ENCODE results near the gene DCLK2. TPM values are rescaled to one million over a fixed set of nuclear protein-coding genes. Genes with fewer than 3 reads are reported as not detected.

DCLK2 gene
- total and polyA plus RNA-seq, 2 of the 4 experiments (the other 2 are of a cell fraction), result 11.3 to 15.5 TPM

DNA sequence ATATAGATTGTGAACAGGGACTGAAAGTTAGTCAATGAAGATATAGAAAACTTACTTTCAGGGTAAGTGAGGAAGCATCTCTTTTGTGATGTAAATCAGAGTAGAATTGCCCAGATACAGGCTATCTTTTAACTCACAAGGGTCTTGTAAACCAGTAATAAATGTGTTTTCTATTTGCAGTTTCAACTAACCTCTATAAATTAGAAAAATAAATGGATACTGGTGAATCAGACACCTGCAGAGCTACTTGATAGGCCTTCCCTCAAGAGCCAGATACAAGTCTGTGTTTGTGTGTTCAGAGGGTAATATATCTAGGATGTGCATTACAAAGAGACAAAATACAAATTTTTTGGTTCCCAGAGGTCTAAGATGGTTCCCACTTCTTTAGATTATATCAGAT is 82.9 kb downstream of the DCLK2 start:
- no peak overlapping the region for H3K9ac ChIP-seq (ENCODE audit: low read depth, low read length)
- peaks cover 3% of the 10 kb centered on the region; the same call in 1 of the 2 replicates for H3K9me1 ChIP-seq (ENCODE audit: insufficient read depth, low read length)
- no peak for TF ChIP-seq POLR2A (IDR thresholded peaks at IDR 0.05; ENCODE audit: low read depth, low read length)
- TF ChIP-seq BHLHE40 (IDR thresholded peaks at IDR 0.05; ENCODE audit: low read depth, low read length), result no peak
- TF ChIP-seq MXI1 (IDR thresholded peaks at IDR 0.05; ENCODE audit: borderline replicate concordance, low read depth, low read length), result no peak
- TF ChIP-seq, protein P1, sequence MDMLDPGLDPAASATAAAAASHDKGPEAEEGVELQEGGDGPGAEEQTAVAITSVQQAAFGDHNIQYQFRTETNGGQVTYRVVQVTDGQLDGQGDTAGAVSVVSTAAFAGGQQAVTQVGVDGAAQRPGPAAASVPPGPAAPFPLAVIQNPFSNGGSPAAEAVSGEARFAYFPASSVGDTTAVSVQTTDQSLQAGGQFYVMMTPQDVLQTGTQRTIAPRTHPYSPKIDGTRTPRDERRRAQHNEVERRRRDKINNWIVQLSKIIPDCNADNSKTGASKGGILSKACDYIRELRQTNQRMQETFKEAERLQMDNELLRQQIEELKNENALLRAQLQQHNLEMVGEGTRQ (IDR thresholded peaks at IDR 0.05; ENCODE audit: low read depth, low read length), result no peak
- TF ChIP-seq, protein P2, sequence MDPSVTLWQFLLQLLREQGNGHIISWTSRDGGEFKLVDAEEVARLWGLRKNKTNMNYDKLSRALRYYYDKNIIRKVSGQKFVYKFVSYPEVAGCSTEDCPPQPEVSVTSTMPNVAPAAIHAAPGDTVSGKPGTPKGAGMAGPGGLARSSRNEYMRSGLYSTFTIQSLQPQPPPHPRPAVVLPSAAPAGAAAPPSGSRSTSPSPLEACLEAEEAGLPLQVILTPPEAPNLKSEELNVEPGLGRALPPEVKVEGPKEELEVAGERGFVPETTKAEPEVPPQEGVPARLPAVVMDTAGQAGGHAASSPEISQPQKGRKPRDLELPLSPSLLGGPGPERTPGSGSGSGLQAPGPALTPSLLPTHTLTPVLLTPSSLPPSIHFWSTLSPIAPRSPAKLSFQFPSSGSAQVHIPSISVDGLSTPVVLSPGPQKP (IDR thresholded peaks at IDR 0.05; ENCODE audit: borderline replicate concordance, low read depth, low read length), result no peak
- TF ChIP-seq MAFK (IDR thresholded peaks at IDR 0.05; ENCODE audit: low read depth, low read length), result no peak
- no peak for TF ChIP-seq RAD21 (IDR thresholded peaks at IDR 0.05; ENCODE audit: low read length)
- TF ChIP-seq RFX5 (IDR thresholded peaks at IDR 0.05; ENCODE audit: low read depth, low read length), result no peak
- TF ChIP-seq, protein P3, sequence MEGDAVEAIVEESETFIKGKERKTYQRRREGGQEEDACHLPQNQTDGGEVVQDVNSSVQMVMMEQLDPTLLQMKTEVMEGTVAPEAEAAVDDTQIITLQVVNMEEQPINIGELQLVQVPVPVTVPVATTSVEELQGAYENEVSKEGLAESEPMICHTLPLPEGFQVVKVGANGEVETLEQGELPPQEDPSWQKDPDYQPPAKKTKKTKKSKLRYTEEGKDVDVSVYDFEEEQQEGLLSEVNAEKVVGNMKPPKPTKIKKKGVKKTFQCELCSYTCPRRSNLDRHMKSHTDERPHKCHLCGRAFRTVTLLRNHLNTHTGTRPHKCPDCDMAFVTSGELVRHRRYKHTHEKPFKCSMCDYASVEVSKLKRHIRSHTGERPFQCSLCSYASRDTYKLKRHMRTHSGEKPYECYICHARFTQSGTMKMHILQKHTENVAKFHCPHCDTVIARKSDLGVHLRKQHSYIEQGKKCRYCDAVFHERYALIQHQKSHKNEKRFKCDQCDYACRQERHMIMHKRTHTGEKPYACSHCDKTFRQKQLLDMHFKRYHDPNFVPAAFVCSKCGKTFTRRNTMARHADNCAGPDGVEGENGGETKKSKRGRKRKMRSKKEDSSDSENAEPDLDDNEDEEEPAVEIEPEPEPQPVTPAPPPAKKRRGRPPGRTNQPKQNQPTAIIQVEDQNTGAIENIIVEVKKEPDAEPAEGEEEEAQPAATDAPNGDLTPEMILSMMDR (conservative IDR thresholded peaks at IDR 0.05; ENCODE audit: low read depth, low read length), result no peak
- TF ChIP-seq MAZ (IDR thresholded peaks at IDR 0.05; ENCODE audit: borderline replicate concordance, low read depth, low read length), result no peak
- TF ChIP-seq RCOR1 (IDR thresholded peaks at IDR 0.05; ENCODE audit: insufficient replicate concordance, low read length), result no peak
- no peak for TF ChIP-seq CEBPB (IDR thresholded peaks at IDR 0.05; ENCODE audit: low read depth, low read length)
- intact Hi-C loops (cut with micrococcal nuclease), result no loop called here
- dilution Hi-C loops (cut with HindIII; ENCODE audit: low sequenced_read_pairs, unreplicated experiment), result no loop called here
- no peak overlapping the region for H4K8ac ChIP-seq (ENCODE audit: low read depth in 2 of 2, low read length in 2 of 2)
- BruUV-seq (replicated peaks), result no TSS peak
- H3K56ac ChIP-seq (ENCODE audit: extremely low read depth, insufficient read depth, low read length), result no peak overlapping the region
- ChIA-PET POLR2A (ENCODE audit: unreplicated experiment) (no interaction called here), CTCF (no interaction called here)
- no peak overlapping the region for H4K5ac ChIP-seq (ENCODE audit: low read depth, low read length)
- no peak overlapping the region for H3K4ac ChIP-seq (ENCODE audit: low read depth, low read length)
- H3K36me3 ChIP-seq (ENCODE audit: control insufficient read depth, insufficient read depth, low read length), result no peaks in the 10 kb centered on the region
- no peak overlapping the region for H3K14ac ChIP-seq (replicated peaks; ENCODE audit: low read depth, low read length)
- H3K79me1 ChIP-seq (ENCODE audit: low read depth in 1 of 2, low read length in 2 of 2), result peaks cover 49 to 61% of the 10 kb centered on the region in 2 experiments
- no peak overlapping the region for H4K91ac ChIP-seq (ENCODE audit: insufficient read depth, low read depth, low read length)
- no peak overlapping the region for H2BK5ac ChIP-seq (ENCODE audit: low read depth, low read length, poor library complexity, severe bottlenecking)
- no peak overlapping the region for H3K4me2 ChIP-seq (ENCODE audit: low read depth, low read length)
- no peak overlapping the region for H3K4me3 ChIP-seq (ENCODE audit: insufficient read depth, low read depth, low read length)
- DNase-seq (no peak), ATAC-seq (ENCODE audit: low read depth) (no peak)
- H3K18ac ChIP-seq (ENCODE audit: low read depth, low read length), result no peak overlapping the region
- H4K20me1 ChIP-seq (ENCODE audit: insufficient read depth, low read length), result no peaks in the 10 kb centered on the region
- H3K9me3 ChIP-seq (ENCODE audit: control insufficient read depth, insufficient read depth, low read length), result peaks cover 3% of the 10 kb centered on the region
- H3K27ac ChIP-seq (ENCODE audit: insufficient read depth, low read length), result no peak overlapping the region
- no peak overlapping the region for H2AFZ ChIP-seq (replicated peaks; ENCODE audit: low read length, poor library complexity)
- no peak overlapping the region for H2BK15ac ChIP-seq (ENCODE audit: low read depth, low read length)
- no peaks in the 10 kb centered on the region for H3K27me3 ChIP-seq (ENCODE audit: control insufficient read depth, insufficient read depth, low read length)
- no peak overlapping the region for H2AK5ac ChIP-seq (ENCODE audit: low read depth, low read length)
- no peak overlapping the region for H2AK9ac ChIP-seq (replicated peaks; ENCODE audit: low read depth, low read length, poor library complexity)
- no peak overlapping the region for H3K23ac ChIP-seq (ENCODE audit: low read depth, low read length)
- no peak overlapping the region for H2BK120ac ChIP-seq (ENCODE audit: low read depth, low read length)
- in situ Hi-C loops (cut with MboI; ENCODE audit: low sequenced_read_pairs), result no loop called here
- no peak overlapping the region for H2BK20ac ChIP-seq (ENCODE audit: low read depth, low read length)
- H3K4me1 ChIP-seq (ENCODE audit: control insufficient read depth, insufficient read depth, low read length), result no peaks in the 10 kb centered on the region

Measured in IMR-90 (cell line).